Mesothelial cell of epicardium (in vitro differentiated cells): Measurements from ENCODE around the gene PLCH2. TPM values are rescaled to one million over a fixed set of nuclear protein-coding genes. Genes with fewer than 3 reads are reported as not detected.

Source experiments
- DNase-seq, 2 experiments: peaks; one replicate each; pipeline ENCODE4 v3.0.0; 2021; ENCODE audit warnings: low spot score in 2 of 2; ENCODE audit not compliant: unreplicated experiment in 2 of 2
- H3K27ac Mint-ChIP-seq: 2 replicates; pipeline ENCODE4 v1.8.0; 2021; ENCODE audit warnings: mixed read lengths
- H3K27me3 Mint-ChIP-seq: 2 replicates; pipeline ENCODE4 v1.8.0; 2021; ENCODE audit warnings: low read depth, mixed read lengths
- H3K36me3 Mint-ChIP-seq: 2 replicates; pipeline ENCODE4 v1.8.0; 2021; ENCODE audit warnings: mixed read lengths
- H3K4me1 Mint-ChIP-seq: 2 replicates; pipeline ENCODE4 v1.8.0; 2021; ENCODE audit warnings: mixed read lengths
- H3K4me3 Mint-ChIP-seq: 2 replicates; pipeline ENCODE4 v1.8.0; 2021; ENCODE audit warnings: mild to moderate bottlenecking, moderate library complexity, mixed read lengths
- H3K9me3 Mint-ChIP-seq: 2 replicates; pipeline ENCODE4 v1.8.0; 2021; ENCODE audit warnings: mixed read lengths
- CTCF ChIP-seq: fragments of 200-600 bp; sonication (generic); IDR thresholded peaks from one replicate; pipeline ENCODE4 v1.5.0; 2021; ENCODE audit warnings: antibody characterized with exemption; ENCODE audit not compliant: unreplicated experiment
- total RNA-seq: library from RNA; stranded (reverse); gene quantifications from 3 replicates; pipeline ENCODE4 v1.2.1, GENCODE V29; 2021

Gene PLCH2
- total RNA-seq, 1 donor from 2014 or later: 1.7 TPM

DNA sequence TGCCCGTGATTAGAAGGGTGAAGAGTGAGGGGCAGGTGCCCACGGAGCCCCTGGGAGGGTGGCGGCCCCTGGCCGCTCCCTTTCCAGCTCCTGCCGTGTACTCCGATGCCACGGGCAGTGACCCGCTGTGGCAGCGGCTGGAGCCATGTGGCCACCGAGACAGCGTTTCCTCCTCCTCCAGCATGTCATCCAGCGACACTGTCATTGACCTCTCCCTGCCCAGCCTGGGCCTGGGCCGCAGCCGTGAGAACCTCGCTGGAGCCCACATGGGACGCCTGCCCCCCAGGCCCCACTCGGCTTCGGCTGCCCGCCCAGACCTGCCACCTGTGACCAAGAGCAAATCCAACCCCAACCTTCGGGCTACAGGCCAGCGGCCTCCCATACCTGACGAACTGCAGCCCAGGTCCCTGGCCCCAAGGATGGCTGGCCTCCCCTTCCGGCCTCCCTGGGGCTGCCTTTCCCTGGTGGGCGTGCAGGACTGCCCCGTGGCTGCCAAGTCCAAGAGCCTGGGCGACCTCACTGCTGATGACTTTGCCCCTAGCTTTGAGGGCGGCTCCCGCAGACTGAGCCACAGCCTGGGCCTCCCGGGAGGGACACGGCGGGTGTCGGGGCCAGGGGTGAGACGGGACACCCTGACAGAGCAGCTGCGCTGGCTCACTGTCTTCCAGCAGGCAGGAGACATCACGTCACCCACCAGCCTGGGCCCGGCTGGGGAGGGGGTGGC is 28.3 kb downstream of the PLCH2 start:
- H3K36me3 Mint-ChIP-seq: peaks cover 2% of the 10 kb centered on the region
- H3K4me1 Mint-ChIP-seq: peaks cover 3% of the 10 kb centered on the region
- H3K4me3 Mint-ChIP-seq: no peak overlapping the region
- no peak overlapping the region for H3K27ac Mint-ChIP-seq
- no peaks in the 10 kb centered on the region for H3K9me3 Mint-ChIP-seq
- DNase-seq: no peak
- H3K27me3 Mint-ChIP-seq: peaks cover 3% of the 10 kb centered on the region
- no peak for TF ChIP-seq CTCF

DNA sequence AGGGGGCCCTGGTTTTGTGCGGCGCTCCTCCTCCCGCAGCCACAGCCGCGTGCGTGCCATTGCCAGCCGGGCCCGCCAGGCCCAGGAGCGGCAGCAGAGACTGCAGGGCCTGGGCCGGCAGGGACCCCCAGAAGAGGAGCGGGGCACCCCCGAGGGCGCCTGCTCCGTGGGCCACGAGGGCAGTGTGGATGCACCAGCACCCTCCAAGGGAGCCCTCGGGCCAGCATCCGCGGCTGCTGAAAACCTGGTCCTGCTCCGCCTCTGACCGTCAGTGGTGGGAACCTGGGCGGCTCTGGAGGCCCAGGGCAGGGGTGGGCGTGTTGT is 28.8 kb downstream of the PLCH2 start:
- TF ChIP-seq CTCF: no peak
- no peak for DNase-seq
- Mint-ChIP-seq H3K9me3 (no peaks in the 10 kb centered on the region), H3K4me1 (peaks cover 3% of the 10 kb centered on the region), H3K36me3 (peaks cover 2% of the 10 kb centered on the region), H3K27ac (no peak overlapping the region), H3K27me3 (peaks cover 3% of the 10 kb centered on the region), H3K4me3 (no peak overlapping the region)

GRCh38 chr1:2505461-2505994 is 29.4 kb downstream of the PLCH2 start:
- Mint-ChIP-seq H3K36me3 (peaks cover 2% of the 10 kb centered on the region), H3K4me1 (peaks cover 3% of the 10 kb centered on the region), H3K4me3 (no peak overlapping the region), H3K27ac (no peak overlapping the region), H3K9me3 (no peaks in the 10 kb centered on the region), H3K27me3 (peaks cover under 1% of the 10 kb centered on the region)
- no peak for DNase-seq
- no peak for TF ChIP-seq CTCF

DNA sequence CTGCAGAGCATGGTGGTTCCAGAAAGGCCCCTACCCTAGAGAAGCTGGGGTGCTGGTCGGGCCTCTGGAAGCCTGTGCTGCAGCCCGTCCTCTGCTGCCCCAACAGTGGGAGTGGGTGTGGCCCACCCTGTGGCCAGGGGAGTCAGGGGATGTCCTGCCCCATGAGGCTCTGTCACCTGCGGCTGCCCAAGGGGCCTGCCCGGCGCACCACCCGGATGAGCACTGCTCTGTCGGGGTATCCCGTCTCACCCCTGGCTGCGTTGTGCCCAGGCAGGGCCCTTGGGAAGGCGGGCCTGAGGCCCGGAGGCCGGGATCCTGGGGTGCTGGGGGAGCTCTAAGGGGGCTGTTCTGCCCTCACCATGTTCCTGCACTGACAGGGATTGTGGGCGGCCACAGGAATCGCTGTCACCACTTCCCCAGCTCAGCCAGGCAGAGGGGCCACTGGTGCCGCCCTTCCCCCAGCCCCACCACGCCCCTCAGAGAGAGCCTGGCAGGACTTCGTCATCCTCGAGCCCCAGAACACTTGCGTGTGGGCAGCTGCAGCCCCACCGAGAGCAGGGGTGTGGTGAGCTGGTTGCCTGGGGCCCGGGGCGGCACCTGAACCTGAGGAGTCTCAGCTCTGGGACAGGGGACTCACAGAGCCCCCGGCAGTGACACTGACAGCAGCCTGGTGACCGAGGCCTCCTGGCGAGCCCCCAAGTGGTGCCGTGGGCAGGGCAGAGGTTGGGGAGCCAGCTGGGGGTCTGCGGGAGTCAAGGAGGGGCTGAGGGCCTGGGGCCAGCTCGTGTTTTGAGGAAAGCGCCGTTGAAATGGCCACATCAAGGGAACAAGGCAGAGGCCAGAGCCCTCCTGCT is 30.1 kb downstream of the PLCH2 start:
- H3K27ac Mint-ChIP-seq: no peak overlapping the region
- no peaks in the 10 kb centered on the region for H3K27me3 Mint-ChIP-seq
- no peaks in the 10 kb centered on the region for H3K9me3 Mint-ChIP-seq

More for the DNA sequence above, 30.1 kb downstream of the PLCH2 start:
- peaks cover 2% of the 10 kb centered on the region for H3K36me3 Mint-ChIP-seq
- no peak for DNase-seq
- H3K4me1 Mint-ChIP-seq: peaks cover 3% of the 10 kb centered on the region
- H3K4me3 Mint-ChIP-seq: no peak overlapping the region
- TF ChIP-seq CTCF: no peak
